HepG2 (cell line): ENCODE measurements around the gene ATRAID. TPM values are rescaled to one million over a fixed set of nuclear protein-coding genes. Genes with fewer than 3 reads are reported as not detected.

ENCODE experiments used
- CHD4 ChIP-seq: fragments of 200-600 bp; sonication (generic); IDR thresholded peaks from 2 replicates; pipeline ENCODE4 v1.7.0; 2017; ENCODE audit warnings: mild to moderate bottlenecking, low read length, borderline replicate concordance
- KLF6 ChIP-seq: IDR thresholded peaks from 2 replicates; pipeline ENCODE4 v1.8.0; 2016; ENCODE audit warnings: missing biosample characterization, missing genetic modification reagents
- MTA1 ChIP-seq: sonication (generic); formaldehyde crosslinking; IDR thresholded peaks from 2 replicates; pipeline ENCODE4 v1.4.0; 2020; ENCODE audit warnings: missing genetic modification reagents, mild to moderate bottlenecking, borderline replicate concordance
- MTA3 ChIP-seq: sonication (generic); formaldehyde crosslinking; IDR thresholded peaks from 2 replicates; pipeline ENCODE4 v1.4.0; 2020; ENCODE audit warnings: missing genetic modification reagents
- MZF1 ChIP-seq: sonication (generic); formaldehyde crosslinking; IDR thresholded peaks from 2 replicates; pipeline ENCODE4 v1.8.1; 2023; ENCODE audit warnings: mild to moderate bottlenecking, missing genetic modification reagents, borderline replicate concordance
- PHF5A ChIP-seq: IDR thresholded peaks from one replicate; pipeline ENCODE4 v1.6.1; 2018; ENCODE audit warnings: low read depth, missing genetic modification reagents; ENCODE audit not compliant: unreplicated experiment
- RXRA ChIP-seq: sonication (generic); formaldehyde crosslinking; IDR thresholded peaks from 2 replicates; pipeline ENCODE4 v1.5.1; 2020; ENCODE audit warnings: missing genetic modification reagents
- SMAD3 ChIP-seq: sonication (generic); formaldehyde crosslinking; IDR thresholded peaks from 2 replicates; pipeline ENCODE4 v1.4.0; 2020; ENCODE audit warnings: missing genetic modification reagents
- SNAPC5 ChIP-seq: sonication (generic); formaldehyde crosslinking; IDR thresholded peaks from 2 replicates; pipeline ENCODE4 v1.8.1; 2023; ENCODE audit warnings: mild to moderate bottlenecking, missing genetic modification reagents, borderline replicate concordance
- SP140L ChIP-seq: sonication (generic); formaldehyde crosslinking; IDR thresholded peaks from 2 replicates; pipeline ENCODE4 v1.4.0; 2020; ENCODE audit warnings: missing genetic modification reagents, borderline replicate concordance
- SP4 ChIP-seq: sonication (generic); formaldehyde crosslinking; IDR thresholded peaks from 2 replicates; pipeline ENCODE4 v1.8.1; 2023; ENCODE audit warnings: mild to moderate bottlenecking, missing genetic modification reagents
- TFDP2 ChIP-seq: sonication (generic); formaldehyde crosslinking; IDR thresholded peaks from 2 replicates; pipeline ENCODE4 v1.4.0; 2020; ENCODE audit warnings: missing genetic modification reagents
- TOPORS ChIP-seq: sonication (generic); formaldehyde crosslinking; IDR thresholded peaks from 2 replicates; pipeline ENCODE4 v1.8.0; 2023; ENCODE audit warnings: mild to moderate bottlenecking, missing genetic modification reagents
- WIZ ChIP-seq: sonication (generic); formaldehyde crosslinking; IDR thresholded peaks from 2 replicates; pipeline ENCODE4 v1.5.1; 2020; ENCODE audit warnings: mild to moderate bottlenecking, missing genetic modification reagents
- ZNF513 ChIP-seq: sonication (generic); formaldehyde crosslinking; conservative IDR thresholded peaks from 2 replicates; pipeline ENCODE4 v1.5.0; 2020; ENCODE audit warnings: missing genetic modification reagents
- ZNF547 ChIP-seq: sonication (generic); formaldehyde crosslinking; IDR thresholded peaks from 2 replicates; pipeline ENCODE4 v1.5.1; 2020; ENCODE audit warnings: mild to moderate bottlenecking, missing genetic modification reagents
- ZNF629 ChIP-seq: sonication (generic); formaldehyde crosslinking; conservative IDR thresholded peaks from 2 replicates; pipeline ENCODE4 v1.5.0; 2020; ENCODE audit warnings: missing genetic modification reagents
- ZNF747 ChIP-seq: sonication (generic); formaldehyde crosslinking; IDR thresholded peaks from 2 replicates; pipeline ENCODE4 v1.8.1; 2023; ENCODE audit warnings: missing genetic modification reagents, mild to moderate bottlenecking, borderline replicate concordance
- ZNF883 ChIP-seq: sonication (generic); formaldehyde crosslinking; IDR thresholded peaks from 2 replicates; pipeline ENCODE4 v1.5.1; 2020; ENCODE audit warnings: mild to moderate bottlenecking, missing genetic modification reagents; ENCODE audit errors: not compliant biosample characterization
- ZSCAN9 ChIP-seq: IDR thresholded peaks from 2 replicates; pipeline ENCODE4 v1.6.1; 2016; ENCODE audit warnings: borderline replicate concordance
- polyA plus RNA-seq, 8 experiments: library from polyadenylated mRNA; depleted of rRNA in 3 of 8; stranded (reverse) in 7 of 8; unstranded in 1 of 8; fragments of >200 nt; fragmentation: Illumina TruSeq in 4 of 8; extraction: Trizol in 4 of 8; gene quantifications; 2 replicates each; pipeline versions ENCODE4 v1.2.1 to v1.2.3, GENCODE V29; 2011 to 2016; ENCODE audit warnings: low read depth in 4 of 8, missing spikeins in 1 of 8, mixed read lengths in 1 of 8; ENCODE audit not compliant: insufficient read depth in 1 of 8
- total RNA-seq, 5 experiments: library from RNA; depleted of rRNA; stranded (reverse); fragments of >200 nt; fragmentation: Illumina TruSeq; extraction: Trizol; gene quantifications; 2 replicates each; pipeline ENCODE4 v1.2.3, GENCODE V29; 2016; ENCODE audit warnings: low read depth in 1 of 5
- TF ChIP-seq, protein P1 (sequence below): IDR thresholded peaks from 2 replicates; pipeline ENCODE4 v1.6.1; 2018; ENCODE audit warnings: missing genetic modification reagents, mild to moderate bottlenecking, missing compliant biosample characterization
- TF ChIP-seq, protein P2 (sequence below): sonication (generic); formaldehyde crosslinking; IDR thresholded peaks from 2 replicates; pipeline ENCODE4 v1.8.1; 2022; ENCODE audit warnings: mild to moderate bottlenecking, missing genetic modification reagents

ATRAID gene
- total and polyA plus RNA-seq, 2 of the 13 experiments (the other 11 are each of a cell fraction or from before 2014, with no cell fraction given) = 207 to 382 TPM

DNA sequence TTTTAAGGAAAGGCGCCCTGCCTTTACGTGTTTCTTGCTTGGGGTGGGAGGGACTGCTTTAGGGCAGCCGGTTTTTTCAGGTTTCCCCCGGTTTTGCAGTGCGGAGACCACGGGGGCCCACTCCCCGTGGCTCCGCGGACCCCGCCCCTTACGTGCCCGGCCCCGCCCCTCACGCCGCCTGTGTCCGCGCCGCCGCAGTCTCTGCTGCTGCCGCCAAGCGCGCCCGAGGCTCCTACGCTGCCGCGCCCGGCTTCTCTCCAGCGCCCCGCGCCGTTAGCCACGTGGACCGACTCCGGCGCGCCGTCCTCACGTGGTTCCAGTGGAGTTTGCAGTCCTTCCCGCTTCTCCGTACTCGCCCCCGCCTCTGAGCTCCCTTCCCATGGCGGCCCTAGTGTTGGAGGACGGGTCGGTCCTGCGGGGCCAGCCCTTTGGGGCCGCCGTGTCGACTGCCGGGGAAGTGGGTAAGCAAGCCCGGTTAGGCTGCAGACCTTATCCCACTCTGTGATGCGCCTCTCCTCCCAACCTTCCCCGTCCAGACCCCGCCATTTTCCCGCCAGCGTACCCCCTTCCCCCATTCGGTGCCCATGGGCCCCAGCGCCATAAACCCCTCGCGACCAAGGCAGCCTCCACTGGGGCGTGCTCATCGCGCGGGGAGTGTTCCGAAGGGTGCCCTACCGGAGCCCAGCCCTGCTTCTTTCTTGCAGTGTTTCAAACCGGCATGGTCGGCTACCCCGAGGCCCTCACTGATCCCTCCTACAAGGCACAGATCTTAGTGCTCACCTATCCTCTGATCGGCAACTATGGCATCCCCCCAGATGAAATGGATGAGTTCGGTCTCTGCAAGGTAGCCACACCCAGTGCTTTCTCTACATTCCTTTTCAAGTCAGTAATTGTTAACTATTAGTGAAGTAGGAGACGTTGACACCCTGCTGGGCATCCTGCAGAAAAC is 5.6 kb downstream of the ATRAID start, which contains the start of gene CAD (continued):
- TF ChIP-seq ZNF513 (no peak), ZNF883 (peak; percentile 73), SP140L (CRISPR knock-in tag) (no peak), SNAPC5 (CRISPR knock-in tag) (no peak), ZNF629 (CRISPR knock-in tag) (no peak), MZF1 (CRISPR knock-in tag) (0 out of 2 replicates have a peak, but pooled peaks have one; percentile 49), SP4 (CRISPR knock-in tag) (peak; percentile 28; the same call in 1 of the 2 replicates), SMAD3 (CRISPR knock-in tag) (no peak), MTA1 (CRISPR knock-in tag) (no peak; the same call in 1 of the 2 replicates), TFDP2 (CRISPR knock-in tag) (peak; percentile 88), RXRA (CRISPR knock-in tag) (peak; percentile 73), KLF6 (CRISPR knock-in tag) (0 out of 2 replicates have a peak, but pooled peaks have one; percentile 58), TOPORS (0 out of 2 replicates have a peak, but pooled peaks have one; percentile 64), WIZ (no peak), CHD4 (no peak), MTA3 (CRISPR knock-in tag) (no peak), ZNF747 (CRISPR knock-in tag) (no peak), ZSCAN9 (CRISPR knock-in tag) (no peak), PHF5A (CRISPR knock-in tag) (no peak), ZNF547 (CRISPR knock-in tag) (peak; percentile 91)
- TF ChIP-seq, protein P1, sequence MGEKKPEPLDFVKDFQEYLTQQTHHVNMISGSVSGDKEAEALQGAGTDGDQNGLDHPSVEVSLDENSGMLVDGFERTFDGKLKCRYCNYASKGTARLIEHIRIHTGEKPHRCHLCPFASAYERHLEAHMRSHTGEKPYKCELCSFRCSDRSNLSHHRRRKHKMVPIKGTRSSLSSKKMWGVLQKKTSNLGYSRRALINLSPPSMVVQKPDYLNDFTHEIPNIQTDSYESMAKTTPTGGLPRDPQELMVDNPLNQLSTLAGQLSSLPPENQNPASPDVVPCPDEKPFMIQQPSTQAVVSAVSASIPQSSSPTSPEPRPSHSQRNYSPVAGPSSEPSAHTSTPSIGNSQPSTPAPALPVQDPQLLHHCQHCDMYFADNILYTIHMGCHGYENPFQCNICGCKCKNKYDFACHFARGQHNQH (CRISPR knock-in tag) = no peak
- TF ChIP-seq, protein P2, sequence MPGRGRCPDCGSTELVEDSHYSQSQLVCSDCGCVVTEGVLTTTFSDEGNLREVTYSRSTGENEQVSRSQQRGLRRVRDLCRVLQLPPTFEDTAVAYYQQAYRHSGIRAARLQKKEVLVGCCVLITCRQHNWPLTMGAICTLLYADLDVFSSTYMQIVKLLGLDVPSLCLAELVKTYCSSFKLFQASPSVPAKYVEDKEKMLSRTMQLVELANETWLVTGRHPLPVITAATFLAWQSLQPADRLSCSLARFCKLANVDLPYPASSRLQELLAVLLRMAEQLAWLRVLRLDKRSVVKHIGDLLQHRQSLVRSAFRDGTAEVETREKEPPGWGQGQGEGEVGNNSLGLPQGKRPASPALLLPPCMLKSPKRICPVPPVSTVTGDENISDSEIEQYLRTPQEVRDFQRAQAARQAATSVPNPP (CRISPR knock-in tag) = peak; percentile 84; the same call in 1 of the 2 replicates
